H1 (cell line): ENCODE data around the gene XPNPEP1. TPM values are rescaled to one million over a fixed set of nuclear protein-coding genes. Genes with fewer than 3 reads are reported as not detected.

Experiments
- CTCF ChIA-PET: fragments of 300-600 bp; sonication (Branson Sonifier 250); formaldehyde crosslinking; loops from one replicate; lab custom pipeline; 2021; ENCODE audit not compliant: partially characterized antibody; lab: Charles Lee
- POLR2A ChIA-PET: fragments of 300-600 bp; sonication (Branson Sonifier 250); formaldehyde crosslinking; loops from one replicate; lab custom pipeline; 2021; ENCODE audit warnings: inconsistent platforms; ENCODE audit not compliant: partially characterized antibody; lab: Charles Lee
- DNase-seq, 2 experiments: peaks; one replicate each; pipeline versions ENCODE4 v3.0.0 to v3.0.0-alpha.2; 2010 to 2022; ENCODE audit warnings: low spot score in 2 of 2, low read depth in 1 of 2, mixed read lengths in 1 of 2
- FAIRE-seq: peaks from 2 replicates; lab custom pipeline; 2011; peaks lifted over from hg19 to GRCh38; lab: Jason Lieb, UNC
- H2AFZ ChIP-seq: 2 replicates; pipeline ENCODE4 v1.8.1; 2012; ENCODE audit warnings: low read length, inconsistent platforms
- H2AK5ac ChIP-seq: 2 replicates; pipeline ENCODE4 v1.6.1; 2013; ENCODE audit warnings: low read depth, low read length
- H2BK120ac ChIP-seq: replicated peaks from 2 replicates; pipeline ENCODE3; 2013; ENCODE audit warnings: low read depth, low read length, inconsistent platforms
- H2BK12ac ChIP-seq: 2 replicates; pipeline ENCODE4 v1.6.1; 2013; ENCODE audit warnings: low read depth, low read length
- H2BK15ac ChIP-seq: 2 replicates; pipeline ENCODE4 v1.6.1; 2013; ENCODE audit warnings: low read length
- H2BK20ac ChIP-seq: 2 replicates; pipeline ENCODE4 v1.6.1; 2013; ENCODE audit warnings: low read length
- H2BK5ac ChIP-seq: 2 replicates; pipeline ENCODE4 v1.6.1; 2013; ENCODE audit warnings: low read depth, low read length
- H3K14ac ChIP-seq: 2 replicates; pipeline ENCODE4 v1.6.1; 2013; ENCODE audit warnings: inconsistent platforms; ENCODE audit not compliant: insufficient read length
- H3K18ac ChIP-seq: 2 replicates; pipeline ENCODE4 v1.6.1; 2013; ENCODE audit warnings: low read length; ENCODE audit errors: extremely low read depth
- H3K23ac ChIP-seq: 2 replicates; pipeline ENCODE4 v1.6.1; 2013; ENCODE audit warnings: inconsistent platforms; ENCODE audit not compliant: insufficient read length
- H3K23me2 ChIP-seq: 2 replicates; pipeline ENCODE4 v1.6.1; 2013; ENCODE audit warnings: low read depth, low read length
- H3K27ac ChIP-seq: 2 replicates; pipeline ENCODE4 v1.6.1; 2011; ENCODE audit warnings: low read depth, low read length, inconsistent platforms
- H3K27me3 ChIP-seq, 4 experiments: replicated peaks in 1 of 4; 1 replicate in 1 of 4; 2 replicates in 3 of 4; pipeline versions ENCODE4 v1.6.1 to v1.8.1; 2011 to 2013; ENCODE audit warnings: low read length in 3 of 4, mild to moderate bottlenecking in 3 of 4, inconsistent platforms in 2 of 4, mixed read lengths in 2 of 4, moderate library complexity in 1 of 4; ENCODE audit not compliant: control insufficient read depth in 3 of 4, insufficient read depth in 3 of 4; ENCODE audit errors: extremely low read depth in 1 of 4
- H3K36me3 ChIP-seq, 4 experiments: 2 replicates each; pipeline versions ENCODE4 v1.6.1 to v1.8.1; 2011 to 2013; ENCODE audit warnings: mild to moderate bottlenecking in 4 of 4, low read length in 3 of 4, moderate library complexity in 2 of 4, control low read depth in 1 of 4, inconsistent platforms in 1 of 4; ENCODE audit not compliant: insufficient read depth in 4 of 4, control insufficient read depth in 2 of 4
- H3K4ac ChIP-seq: replicated peaks from 2 replicates; pipeline ENCODE3; 2013; ENCODE audit warnings: low read length, low read depth, mixed read lengths, inconsistent platforms; ENCODE audit not compliant: insufficient read length
- H3K4me1 ChIP-seq, 4 experiments: replicated peaks in 1 of 4; 1 replicate in 1 of 4; 2 replicates in 3 of 4; pipeline versions ENCODE4 v1.6.1 to v1.8.1; 2011 to 2013; ENCODE audit warnings: low read length in 3 of 4, inconsistent platforms in 2 of 4, mixed read lengths in 1 of 4; ENCODE audit not compliant: insufficient read depth in 4 of 4, control insufficient read depth in 3 of 4
- H3K4me2 ChIP-seq, 2 experiments: 2 replicates each; pipeline versions ENCODE4 v1.6.1 to v1.8.1; 2011 to 2013; ENCODE audit warnings: low read depth in 2 of 2, low read length in 2 of 2, control low read depth in 1 of 2, inconsistent platforms in 1 of 2, mild to moderate bottlenecking in 1 of 2; ENCODE audit not compliant: insufficient read depth in 1 of 2
- H3K4me3 ChIP-seq, 4 experiments: fragments of 200-600, 300-600 bp in 1 of 4; sonication (generic), shearing (Covaris generic), sonication (Bioruptor Twin) in 1 of 4; 2 replicates each; pipeline versions ENCODE4 v1.5.1 to v1.8.1; 2011 to 2016; ENCODE audit warnings: low read length in 4 of 4, low read depth in 3 of 4, control low read depth in 2 of 4, inconsistent platforms in 2 of 4, mild to moderate bottlenecking in 2 of 4, mixed read lengths in 1 of 4, moderate library complexity in 1 of 4; ENCODE audit not compliant: insufficient read depth in 2 of 4; ENCODE audit errors: extremely low read depth in 1 of 4
- H3K56ac ChIP-seq: replicated peaks from 2 replicates; pipeline ENCODE3; 2013; ENCODE audit warnings: low read depth, mild to moderate bottlenecking, mixed read lengths, low read length, inconsistent platforms; ENCODE audit not compliant: insufficient read length
- H3K79me1 ChIP-seq: 2 replicates; pipeline ENCODE4 v1.6.1; 2013; ENCODE audit warnings: low read depth, low read length, control low read depth
- H3K79me2 ChIP-seq, 2 experiments: 2 replicates each; pipeline versions ENCODE4 v1.6.1 to v1.8.1; 2012 to 2013; ENCODE audit warnings: low read length in 2 of 2, mild to moderate bottlenecking in 2 of 2, inconsistent platforms in 1 of 2; ENCODE audit not compliant: insufficient read depth in 2 of 2, control insufficient read depth in 1 of 2
- H3K9ac ChIP-seq, 4 experiments: replicated peaks in 1 of 4; 1 replicate in 1 of 4; 2 replicates in 3 of 4; pipeline versions ENCODE4 v1.6.1 to v1.8.1; 2011 to 2013; ENCODE audit warnings: low read depth in 3 of 4, low read length in 3 of 4, control low read depth in 2 of 4, mild to moderate bottlenecking in 2 of 4, moderate library complexity in 2 of 4, inconsistent platforms in 1 of 4; ENCODE audit errors: extremely low read depth in 1 of 4
- H3K9me3 ChIP-seq, 2 experiments: 2 replicates each; pipeline versions ENCODE4 v1.6.1 to v1.8.1; 2012 to 2013; ENCODE audit warnings: mild to moderate bottlenecking in 2 of 2, moderate library complexity in 2 of 2, control low read depth in 1 of 2, inconsistent platforms in 1 of 2, low read depth in 1 of 2, low read length in 1 of 2, mixed read lengths in 1 of 2; ENCODE audit not compliant: insufficient read depth in 2 of 2
- H4K20me1 ChIP-seq, 2 experiments: replicated peaks in 1 of 2; 2 replicates each; pipeline versions ENCODE3 to v1.8.1; 2011 to 2013; ENCODE audit warnings: inconsistent platforms in 2 of 2, low read length in 2 of 2, mild to moderate bottlenecking in 1 of 2; ENCODE audit not compliant: insufficient read depth in 2 of 2, control insufficient read depth in 1 of 2
- H4K5ac ChIP-seq: 2 replicates; pipeline ENCODE4 v1.6.1; 2013; ENCODE audit warnings: low read length, low read depth, mixed read lengths, inconsistent platforms; ENCODE audit not compliant: insufficient read length
- H4K8ac ChIP-seq: 2 replicates; pipeline ENCODE4 v1.8.0; 2013; ENCODE audit warnings: mild to moderate bottlenecking, moderate library complexity, low read length, inconsistent platforms; ENCODE audit not compliant: insufficient read depth; ENCODE audit errors: extremely low read depth
- H4K91ac ChIP-seq: replicated peaks from 2 replicates; pipeline ENCODE3; 2013; ENCODE audit warnings: low read length, mixed read lengths, inconsistent platforms; ENCODE audit not compliant: insufficient read length
- EGR1 ChIP-seq: IDR thresholded peaks from 2 replicates; pipeline ENCODE4 v1.6.1; 2011; ENCODE audit warnings: low read depth, low read length, borderline replicate concordance
- EP300 ChIP-seq, 2 experiments: IDR thresholded peaks; 1 replicate in 1 of 2; 2 replicates in 1 of 2; pipeline ENCODE4 v1.6.1; 2011 to 2012; ENCODE audit warnings: low read depth in 2 of 2, low read length in 2 of 2, mild to moderate bottlenecking in 2 of 2, borderline replicate concordance in 1 of 2, inconsistent platforms in 1 of 2, moderate library complexity in 1 of 2
- FOSL1 ChIP-seq: IDR thresholded peaks from 2 replicates; pipeline ENCODE4 v1.6.1; 2011; ENCODE audit warnings: mild to moderate bottlenecking, low read depth, low read length, moderate library complexity; ENCODE audit not compliant: insufficient read depth
- KDM4A ChIP-seq: IDR thresholded peaks from one replicate; pipeline ENCODE4 v1.7.1; 2012; ENCODE audit warnings: low read depth, mild to moderate bottlenecking, moderate library complexity, low read length, inconsistent platforms; ENCODE audit not compliant: severe bottlenecking
- RAD21 ChIP-seq, 2 experiments: IDR thresholded peaks in 1 of 2; conservative IDR thresholded peaks in 1 of 2; 2 replicates each; pipeline ENCODE4 v1.6.1; 2011; ENCODE audit warnings: low read depth in 2 of 2, low read length in 2 of 2, improper control_type of control experiment in 1 of 2, inconsistent platforms in 1 of 2, mild to moderate bottlenecking in 1 of 2, moderate library complexity in 1 of 2
- SIRT6 ChIP-seq: IDR thresholded peaks from one replicate; pipeline ENCODE4 v1.7.1; 2012; ENCODE audit warnings: low read length, inconsistent platforms
- SUZ12 ChIP-seq: fragments of 200-600 bp; sonication (generic); IDR thresholded peaks from 2 replicates; pipeline ENCODE4 v1.6.1; 2012; ENCODE audit warnings: mild to moderate bottlenecking, inconsistent platforms, low read length, moderate library complexity, mixed read lengths
- WGBS, 2 experiments: shearing (Covaris generic) in 1 of 2; methylation state at CpG; one replicate each; pipeline versions ENCODE4 v1.1.6 to v1.1.7; 2013 to 2015; ENCODE audit warnings: low lambda C conversion rate in 2 of 2, mixed read lengths in 2 of 2, inconsistent platforms in 1 of 2, low coverage in 1 of 2, missing lambda C conversion rate in 1 of 2; ENCODE audit not compliant: insufficient replicate concordance in 2 of 2, insufficient coverage in 1 of 2, insufficient read length in 1 of 2; ENCODE audit errors: extremely low coverage in 1 of 2, missing lambda C conversion rate in 1 of 2; 5-methylcytosine and 5-hydroxymethylcytosine counted together
- polyA plus RNA-seq, 7 experiments: library from polyadenylated mRNA; depleted of rRNA in 3 of 7; stranded (reverse) in 5 of 7; unstranded in 2 of 7; fragments of >200 nt in 5 of 7; fragments of 200-250 nt in 2 of 7; gene quantifications; 1 replicate in 5 of 7; 2 replicates in 1 of 7; 4 replicates in 1 of 7; pipeline versions ENCODE4 v1.2.1 to v1.2.3, GENCODE V29; 2011 to 2013; ENCODE audit warnings: missing spikeins in 2 of 7, mixed read lengths in 2 of 7
- total RNA-seq: library from RNA; stranded (reverse); fragmentation: NEBNext Ultra II Directional; extraction: Animal tissue kit (Norgen Biotek cat#: 25700); gene quantifications from 2 replicates; pipeline ENCODE4 v1.2.1, GENCODE V29; 2021

The XPNPEP1 gene
- total and polyA plus RNA-seq, 2 of the 8 experiments (the other 6 are each of a cell fraction or from before 2014, with no cell fraction given) = 61.1 to 201 TPM

DNA sequence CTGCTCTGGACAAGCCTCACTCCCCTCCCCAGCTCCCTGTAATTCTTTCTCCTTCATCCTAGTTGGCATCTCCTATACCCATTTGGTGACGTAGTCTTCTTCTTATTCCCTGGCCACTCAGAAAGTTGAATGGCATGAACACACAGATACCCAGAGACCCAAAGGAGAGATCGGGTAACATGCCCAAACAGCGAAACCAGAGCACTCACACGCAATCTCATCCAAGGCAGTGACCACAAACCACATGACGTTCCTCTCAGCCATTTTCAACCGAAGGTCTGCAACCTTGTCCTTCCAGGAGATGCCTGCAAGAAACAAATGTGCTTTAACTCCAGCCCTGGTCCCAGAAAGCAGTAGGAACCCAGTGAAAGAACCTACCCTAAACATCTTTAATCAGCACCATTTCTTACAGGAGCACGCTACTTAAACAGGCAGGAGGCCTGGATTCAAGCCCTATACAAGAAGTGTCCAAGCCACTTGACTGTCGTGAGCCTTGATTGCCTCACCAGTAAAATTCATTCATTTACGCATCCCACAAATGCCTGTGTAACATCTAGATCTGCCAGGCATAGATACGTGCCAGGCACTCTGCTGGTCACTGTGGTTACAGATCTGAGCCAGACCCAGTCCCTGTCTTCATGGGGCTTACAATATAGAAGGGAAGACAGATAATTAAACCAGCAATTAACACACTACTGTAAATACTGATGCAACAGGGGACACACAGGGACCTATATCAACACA, 37.1 kb downstream of the XPNPEP1 start:
- H3K18ac ChIP-seq = no peak overlapping the region
- H3K27me3 ChIP-seq = no peaks in the 10 kb centered on the region
- no peaks in the 10 kb centered on the region for H3K79me2 ChIP-seq
- no peak overlapping the region for H2AFZ ChIP-seq
- ChIA-PET POLR2A (interaction anchor here (0.5 kb wide), 1 partner anchor 8 kb away, joined by 3 read pairs; no protein-coding TSS in a partner anchor), CTCF (no interaction called here)
- H3K27ac ChIP-seq = no peak overlapping the region
- no peak overlapping the region for H2BK20ac ChIP-seq
- no peak overlapping the region for H3K56ac ChIP-seq
- H2AK5ac ChIP-seq = no peak overlapping the region
- no peak overlapping the region for H3K4me3 ChIP-seq
- H2BK12ac ChIP-seq = no peak overlapping the region
- no peak overlapping the region for H3K4ac ChIP-seq
- no peak overlapping the region for H4K5ac ChIP-seq
- H3K9me3 ChIP-seq = no peaks in the 10 kb centered on the region
- DNase-seq (no peak), FAIRE-seq (no peak)
- no peak overlapping the region for H2BK120ac ChIP-seq
- H3K4me1 ChIP-seq = peaks cover 0 to 5% (median 1%) of the 10 kb centered on the region in 4 experiments; a peak in 3 of 7 replicates
- H4K20me1 ChIP-seq = peaks cover 0 to 3% of the 10 kb centered on the region in 2 experiments
- peaks cover 6 to 21% (median 10%) of the 10 kb centered on the region in 4 experiments for H3K36me3 ChIP-seq
- WGBS, 2 experiments = 90% methylated on average over 10 of the region's 10 CpGs; no CpG with 5 or more reads in 1 of the 2 experiments
- no peak overlapping the region; the same call in 1 of the 2 replicates for H2BK5ac ChIP-seq
- H3K4me2 ChIP-seq = no peak overlapping the region
- H3K9ac ChIP-seq = no peak overlapping the region
- no peak overlapping the region for H3K23ac ChIP-seq
- H3K79me1 ChIP-seq = no peaks in the 10 kb centered on the region
- H4K8ac ChIP-seq = no peak overlapping the region
- no peak for TF ChIP-seq KDM4A
- no peak for TF ChIP-seq SUZ12
- no peak for TF ChIP-seq SIRT6
- TF ChIP-seq EGR1 = no peak
- TF ChIP-seq FOSL1 = no peak
- no peak for TF ChIP-seq EP300 (IDR thresholded peaks at IDR 0.05; ENCODE audit: borderline replicate concordance in 1 of 2, low read depth in 2 of 2, low read length in 2 of 2)
- no peak for TF ChIP-seq RAD21 (IDR thresholded peaks at IDR 0.05 in 1 of 2, conservative IDR thresholded peaks at IDR 0.05 in 1 of 2; ENCODE audit: low read depth in 2 of 2, low read length in 2 of 2)
- H4K91ac ChIP-seq = no peak overlapping the region
- H3K14ac ChIP-seq = no peak overlapping the region
- no peaks in the 10 kb centered on the region; the same call in 1 of the 2 replicates for H3K23me2 ChIP-seq
- H2BK15ac ChIP-seq = no peak overlapping the region
